GM23248 (cell line): ENCODE measurements around the gene ODC1. TPM values are rescaled to one million over a fixed set of nuclear protein-coding genes. Genes with fewer than 3 reads are reported as not detected.

Experiments used
- DNase-seq: peaks from one replicate; pipeline ENCODE4 v3.0.0-alpha.2; 2015
- H2AFZ ChIP-seq: fragments of 200-600 bp; sonication (generic); 2 replicates; pipeline ENCODE4 v1.6.1; 2016; ENCODE audit warnings: antibody characterized with exemption
- H3F3A ChIP-seq: fragments of 200-600 bp; sonication (generic); 2 replicates; pipeline ENCODE4 v1.6.1; 2016; ENCODE audit warnings: mild to moderate bottlenecking, antibody characterized with exemption, mixed run types; ENCODE audit not compliant: insufficient read depth
- H3K27ac ChIP-seq: fragments of 200-600 bp; sonication (generic); 2 replicates; pipeline ENCODE4 v1.5.1; 2016; ENCODE audit warnings: mild to moderate bottlenecking
- H3K27me3 ChIP-seq: fragments of 200-600 bp; sonication (generic); replicated peaks from 2 replicates; pipeline ENCODE4 v1.6.1; 2016; ENCODE audit warnings: mild to moderate bottlenecking; ENCODE audit not compliant: insufficient read depth
- H3K36me3 ChIP-seq: fragments of 200-600 bp; sonication (generic); 2 replicates; pipeline ENCODE4 v1.6.1; 2016; ENCODE audit warnings: low read depth, mild to moderate bottlenecking
- H3K4me1 ChIP-seq: fragments of 200-600 bp; sonication (generic); 2 replicates; pipeline ENCODE4 v1.6.1; 2016; ENCODE audit warnings: mild to moderate bottlenecking; ENCODE audit not compliant: insufficient read depth
- H3K4me2 ChIP-seq: fragments of 200-600 bp; sonication (generic); one replicate; pipeline ENCODE4 v1.6.1; 2016; ENCODE audit warnings: mild to moderate bottlenecking; ENCODE audit not compliant: unreplicated experiment
- H3K4me3 ChIP-seq: fragments of 200-600 bp; sonication (generic); 2 replicates; pipeline ENCODE4 v1.5.1; 2016; ENCODE audit warnings: mild to moderate bottlenecking
- H3K79me2 ChIP-seq: fragments of 200-600 bp; sonication (generic); 2 replicates; pipeline ENCODE4 v1.6.1; 2016; ENCODE audit warnings: mild to moderate bottlenecking; ENCODE audit not compliant: insufficient read depth
- H3K9ac ChIP-seq: fragments of 200-600 bp; sonication (generic); 2 replicates; pipeline ENCODE4 v1.6.1; 2016; ENCODE audit warnings: mild to moderate bottlenecking
- H3K9me2 ChIP-seq: fragments of 200-600 bp; sonication (generic); 2 replicates; pipeline ENCODE4 v1.6.1; 2016; ENCODE audit warnings: mixed run types, mild to moderate bottlenecking, moderate library complexity; ENCODE audit not compliant: insufficient read depth
- H3K9me3 ChIP-seq: fragments of 200-600 bp; sonication (generic); one replicate; pipeline ENCODE4 v1.6.1; 2017; ENCODE audit warnings: low read depth
- H4K20me1 ChIP-seq: fragments of 200-600 bp; sonication (generic); 2 replicates; pipeline ENCODE4 v1.6.0; 2016; ENCODE audit not compliant: insufficient read depth
- EZH2 ChIP-seq: fragments of 200-600 bp; sonication (generic); IDR thresholded peaks from 2 replicates; pipeline ENCODE4 v1.6.1; 2018; ENCODE audit warnings: antibody characterized with exemption, mild to moderate bottlenecking; ENCODE audit not compliant: insufficient read depth, poor library complexity, severe bottlenecking
- EZH2phosphoT487 ChIP-seq: fragments of 200-600 bp; sonication (generic); IDR thresholded peaks from 2 replicates; pipeline ENCODE4 v1.6.1; 2018; ENCODE audit warnings: antibody characterized with exemption, moderate library complexity, mild to moderate bottlenecking, low read depth; ENCODE audit not compliant: insufficient read depth
- WGBS, 2 experiments: methylation state at CpG; one replicate each; pipeline ENCODE4 v1.1.6; 2015 to 2017; ENCODE audit warnings: low lambda C conversion rate in 2 of 2, low coverage in 1 of 2; ENCODE audit errors: missing lambda C conversion rate in 2 of 2; 5-methylcytosine and 5-hydroxymethylcytosine counted together
- in situ Hi-C: fragments of 300-500 bp; cut with MboI; formaldehyde crosslinking; loops from 2 replicates; pipeline ENCODE4 v1.15.0; 2020
- polyA plus RNA-seq: library from polyadenylated mRNA; unstranded; fragments of >200 nt; fragmentation: Nextera tagmentation; extraction: Ambion mirVana; gene quantifications from 2 replicates; pipeline ENCODE4 v1.2.1, GENCODE V29; 2016
- total RNA-seq: library from RNA; depleted of rRNA; stranded (reverse); fragments of >200 nt; shearing (Covaris generic); gene quantifications from 2 replicates; pipeline ENCODE4 v1.2.3, GENCODE V29; 2014

The ODC1 gene
- total and polyA plus RNA-seq, 2 experiments from 2014 or later = 58.3 to 106 TPM

- Histone ChIP-seq H3K36me3 (no peaks in the 10 kb centered on the region), H3K79me2 (no peaks in the 10 kb centered on the region), H3F3A (peaks cover 49% of the 10 kb centered on the region), H4K20me1 (no peaks in the 10 kb centered on the region), H3K4me2 (peak overlapping the region; percentile 82), H3K9me3 (no peaks in the 10 kb centered on the region), H3K4me3 (peak overlapping the region; percentile 30; the same call in 1 of the 2 replicates), H3K27me3 (no peaks in the 10 kb centered on the region), H3K4me1 (peaks cover 49% of the 10 kb centered on the region), H3K9ac (0 out of 2 replicates have a peak overlapping the region, but pooled peaks have one; percentile 23), H3K9me2 (no peaks in the 10 kb centered on the region), H3K27ac (peak overlapping the region; percentile 60), H2AFZ (no peak overlapping the region)
- in situ Hi-C loops = no loop called here
- WGBS, 2 experiments = 44 to 46% methylated on average over 11 of the region's 11 CpGs
- DNase-seq = peak; percentile 95
- no peak for TF ChIP-seq EZH2
- no peak for TF ChIP-seq EZH2phosphoT487
Measured at GRCh38 chr2:10407841-10408648, 40.1 kb downstream of the ODC1 start.

- no peaks in the 10 kb centered on the region for H3K9me3 ChIP-seq
- no peaks in the 10 kb centered on the region for H3K79me2 ChIP-seq
- H3K36me3 ChIP-seq = no peaks in the 10 kb centered on the region
- no peak overlapping the region for H2AFZ ChIP-seq
- peaks cover 55% of the 10 kb centered on the region for H3K4me1 ChIP-seq
- H3K9ac ChIP-seq = no peak overlapping the region
- H3K27me3 ChIP-seq = no peaks in the 10 kb centered on the region
- H3F3A ChIP-seq = peaks cover 54% of the 10 kb centered on the region
- H3K4me3 ChIP-seq = no peak overlapping the region
- no peak for DNase-seq
- no peaks in the 10 kb centered on the region for H4K20me1 ChIP-seq
- no peaks in the 10 kb centered on the region for H3K9me2 ChIP-seq
- no peak for TF ChIP-seq EZH2phosphoT487
- TF ChIP-seq EZH2 = no peak
- in situ Hi-C loops = no loop called here
- peak overlapping the region; percentile 60 for H3K27ac ChIP-seq
- 74 to 79% methylated on average over 4 of the region's 4 CpGs for WGBS, 2 experiments
- peak overlapping the region; percentile 82 for H3K4me2 ChIP-seq
Measured at GRCh38 chr2:10407432-10407831, 40.7 kb downstream of the ODC1 start.

GRCh38 chr2:10406491-10407188 lies 41.5 kb downstream of the ODC1 start:
- Histone ChIP-seq H3F3A (peaks cover 54% of the 10 kb centered on the region), H3K4me2 (no peak overlapping the region), H3K4me3 (no peak overlapping the region), H3K27me3 (no peaks in the 10 kb centered on the region), H3K79me2 (no peaks in the 10 kb centered on the region), H3K9me2 (no peaks in the 10 kb centered on the region), H3K36me3 (no peaks in the 10 kb centered on the region), H3K27ac (peak overlapping the region; percentile 88), H3K9ac (peak overlapping the region; percentile 72; the same call in 1 of the 2 replicates), H3K4me1 (peaks cover 62% of the 10 kb centered on the region), H2AFZ (no peak overlapping the region), H3K9me3 (no peaks in the 10 kb centered on the region), H4K20me1 (no peaks in the 10 kb centered on the region)
- in situ Hi-C loops = no loop called here
- 79 to 83% methylated on average over 18 of the region's 18 CpGs for WGBS, 2 experiments
- no peak for DNase-seq
- TF ChIP-seq EZH2phosphoT487 = no peak
- no peak for TF ChIP-seq EZH2

GRCh38 chr2:10406016-10406415 lies 42.1 kb downstream of the ODC1 start:
- peak; percentile 77 for DNase-seq
- Histone ChIP-seq H3K4me2 (peak overlapping the region; percentile 66), H3K9me3 (no peaks in the 10 kb centered on the region), H3K36me3 (no peaks in the 10 kb centered on the region), H3K9me2 (no peaks in the 10 kb centered on the region), H3K4me3 (peak overlapping the region; percentile 37), H3K4me1 (peaks cover 65% of the 10 kb centered on the region), H2AFZ (no peak overlapping the region), H3F3A (peaks cover 54% of the 10 kb centered on the region), H3K27me3 (no peaks in the 10 kb centered on the region), H3K79me2 (no peaks in the 10 kb centered on the region), H3K27ac (peak overlapping the region; percentile 88), H3K9ac (peak overlapping the region; percentile 72), H4K20me1 (no peaks in the 10 kb centered on the region)
- no peak for TF ChIP-seq EZH2
- no peak for TF ChIP-seq EZH2phosphoT487
- WGBS, 2 experiments = 42 to 45% methylated on average over 10 of the region's 10 CpGs
- in situ Hi-C loops = no loop called here
